ENCODE data around the gene MASTL.

GRCh38 chr10:27235706-27236105, 80.6 kb downstream of the MASTL start:
- TF ChIP-seq CTCF (IDR thresholded peaks at IDR 0.05; ENCODE audit: low read length): no peak
- no peak for TF ChIP-seq EZH2 (IDR thresholded peaks at IDR 0.05; ENCODE audit: borderline replicate concordance, low read length)

Data from OCI-LY1 (cell line).